WTC11 (cell line): ENCODE results near the gene SLC41A3. TPM values are rescaled to one million over a fixed set of nuclear protein-coding genes. Genes with fewer than 3 reads are reported as not detected.

Experiments used
- AR ChIP-seq: fragments of 250-450 bp; sonication (Bioruptor Pico); IDR thresholded peaks from 2 replicates; pipeline ENCODE4 v1.9.0; 2021; ENCODE audit warnings: mild to moderate bottlenecking
- ATF1 ChIP-seq: sonication (generic); formaldehyde crosslinking; IDR thresholded peaks from 2 replicates; pipeline ENCODE4 v1.8.1; 2023; ENCODE audit warnings: mild to moderate bottlenecking, moderate library complexity, missing genetic modification reagents
- ATF6 ChIP-seq: sonication (generic); formaldehyde crosslinking; IDR thresholded peaks from 2 replicates; pipeline ENCODE4 v1.8.1; 2023; ENCODE audit warnings: mild to moderate bottlenecking, missing genetic modification reagents
- CBFB ChIP-seq: sonication (generic); formaldehyde crosslinking; IDR thresholded peaks from 2 replicates; pipeline ENCODE4 v1.8.1; 2022; ENCODE audit warnings: mild to moderate bottlenecking, low read depth, missing genetic modification reagents
- E2F5 ChIP-seq: sonication (generic); formaldehyde crosslinking; IDR thresholded peaks from 2 replicates; pipeline ENCODE4 v1.8.1; 2022; ENCODE audit warnings: mild to moderate bottlenecking, moderate library complexity, missing genetic modification reagents
- EMX1 ChIP-seq: fragments of 250-450 bp; sonication (Bioruptor Pico); IDR thresholded peaks from 2 replicates; pipeline ENCODE4 v1.8.0; 2021; ENCODE audit warnings: mild to moderate bottlenecking
- ESRRA ChIP-seq: sonication (generic); formaldehyde crosslinking; IDR thresholded peaks from 2 replicates; pipeline ENCODE4 v1.8.1; 2022; ENCODE audit warnings: mild to moderate bottlenecking, missing genetic modification reagents, borderline replicate concordance
- FOXJ3 ChIP-seq: sonication (generic); formaldehyde crosslinking; IDR thresholded peaks from 2 replicates; pipeline ENCODE4 v1.9.0; 2021; ENCODE audit warnings: missing genetic modification reagents, mild to moderate bottlenecking, borderline replicate concordance
- FOXP1 ChIP-seq: sonication (generic); formaldehyde crosslinking; IDR thresholded peaks from 2 replicates; pipeline ENCODE4 v1.8.0; 2022; ENCODE audit warnings: missing genetic modification reagents, mild to moderate bottlenecking, moderate library complexity, borderline replicate concordance
- HMGA2 ChIP-seq: fragments of 250-450 bp; sonication (Bioruptor Pico); IDR thresholded peaks from 2 replicates; pipeline ENCODE4 v1.4.0; 2021; ENCODE audit warnings: mild to moderate bottlenecking, moderate library complexity
- TEAD1 ChIP-seq: sonication (generic); formaldehyde crosslinking; IDR thresholded peaks from 2 replicates; pipeline ENCODE4 v1.8.0; 2022; ENCODE audit warnings: mild to moderate bottlenecking, missing genetic modification reagents
- USF1 ChIP-seq: sonication (generic); formaldehyde crosslinking; IDR thresholded peaks from 2 replicates; pipeline ENCODE4 v1.8.0; 2022; ENCODE audit warnings: mild to moderate bottlenecking, missing genetic modification reagents
- ZMAT4 ChIP-seq: fragments of 250-450 bp; sonication (Bioruptor Pico); IDR thresholded peaks from 2 replicates; pipeline ENCODE4 v1.9.0; 2021; ENCODE audit warnings: mild to moderate bottlenecking
- ZNF281 ChIP-seq: sonication (generic); formaldehyde crosslinking; IDR thresholded peaks from 2 replicates; pipeline ENCODE4 v1.8.0; 2023; ENCODE audit warnings: mild to moderate bottlenecking, missing genetic modification reagents
- ZNF396 ChIP-seq: fragments of 250-450 bp; sonication (Bioruptor Pico); IDR thresholded peaks from 2 replicates; pipeline ENCODE4 v1.8.0; 2021; ENCODE audit warnings: mild to moderate bottlenecking, moderate library complexity, borderline replicate concordance
- ZNF512 ChIP-seq: sonication (generic); formaldehyde crosslinking; IDR thresholded peaks from 2 replicates; pipeline ENCODE4 v1.8.1; 2022; ENCODE audit warnings: missing genetic modification reagents, borderline replicate concordance
- total RNA-seq: library from RNA; stranded (reverse); gene quantifications from 3 replicates; pipeline ENCODE4 v1.2.3, GENCODE V29; 2021

Gene SLC41A3
- total RNA-seq, 1 experiment from 2014 or later, result 28.4 TPM

GRCh38 chr3:126104028-126104635 lies 20.2 kb upstream of the SLC41A3 start (continued):
- TF ChIP-seq ZNF512 (no peak), HMGA2 (CRISPR knock-in tag) (no peak), ZMAT4 (CRISPR knock-in tag) (no peak), CBFB (CRISPR knock-in tag) (no peak), ATF6 (no peak), USF1 (no peak), ZNF281 (no peak), FOXJ3 (no peak), E2F5 (CRISPR knock-in tag) (no peak), EMX1 (CRISPR knock-in tag) (no peak), ATF1 (no peak), TEAD1 (CRISPR knock-in tag) (no peak), AR (CRISPR knock-in tag) (no peak), ZNF396 (no peak), FOXP1 (CRISPR knock-in tag) (no peak), ESRRA (no peak)
